GM12873 (cell line): ENCODE data around the gene EXOSC9.

Source experiments
- TF ChIP-seq, protein P1 (sequence below): IDR thresholded peaks from 2 replicates; pipeline ENCODE4 v1.5.1; 2012; ENCODE audit warnings: low read depth, mild to moderate bottlenecking, moderate library complexity, low read length, control low read depth; ENCODE audit not compliant: insufficient read depth; ENCODE audit errors: missing control alignments

Gene EXOSC9

GRCh38 chr4:121778991-121779628 lies 22.0 kb upstream of the EXOSC9 start:
- TF ChIP-seq, protein P1, sequence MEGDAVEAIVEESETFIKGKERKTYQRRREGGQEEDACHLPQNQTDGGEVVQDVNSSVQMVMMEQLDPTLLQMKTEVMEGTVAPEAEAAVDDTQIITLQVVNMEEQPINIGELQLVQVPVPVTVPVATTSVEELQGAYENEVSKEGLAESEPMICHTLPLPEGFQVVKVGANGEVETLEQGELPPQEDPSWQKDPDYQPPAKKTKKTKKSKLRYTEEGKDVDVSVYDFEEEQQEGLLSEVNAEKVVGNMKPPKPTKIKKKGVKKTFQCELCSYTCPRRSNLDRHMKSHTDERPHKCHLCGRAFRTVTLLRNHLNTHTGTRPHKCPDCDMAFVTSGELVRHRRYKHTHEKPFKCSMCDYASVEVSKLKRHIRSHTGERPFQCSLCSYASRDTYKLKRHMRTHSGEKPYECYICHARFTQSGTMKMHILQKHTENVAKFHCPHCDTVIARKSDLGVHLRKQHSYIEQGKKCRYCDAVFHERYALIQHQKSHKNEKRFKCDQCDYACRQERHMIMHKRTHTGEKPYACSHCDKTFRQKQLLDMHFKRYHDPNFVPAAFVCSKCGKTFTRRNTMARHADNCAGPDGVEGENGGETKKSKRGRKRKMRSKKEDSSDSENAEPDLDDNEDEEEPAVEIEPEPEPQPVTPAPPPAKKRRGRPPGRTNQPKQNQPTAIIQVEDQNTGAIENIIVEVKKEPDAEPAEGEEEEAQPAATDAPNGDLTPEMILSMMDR: no peak

- TF ChIP-seq, protein P1: no peak
Observed at GRCh38 chr4:121783210-121783609, 17.9 kb upstream of the EXOSC9 start.

DNA sequence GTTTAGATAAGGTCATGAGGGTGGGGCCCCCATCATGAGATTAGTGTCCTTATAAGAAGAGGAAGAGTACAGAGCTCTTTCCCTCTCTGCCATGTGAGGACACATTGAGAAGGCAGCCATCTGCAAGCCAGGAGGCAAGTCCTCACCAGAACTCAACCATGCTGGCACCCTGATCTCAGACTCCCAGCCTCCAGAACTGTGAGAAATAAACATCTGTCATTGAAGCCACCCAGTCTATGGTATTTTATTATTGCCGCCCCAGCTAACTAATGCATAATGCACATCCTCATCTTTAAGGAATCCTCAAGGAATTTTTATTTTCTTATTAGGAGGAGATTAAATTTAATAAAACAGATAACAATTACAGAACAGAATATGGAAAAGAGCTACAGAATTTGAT lies 16.7 kb upstream of the EXOSC9 start:
- TF ChIP-seq, protein P1: no peak

- TF ChIP-seq, protein P1: no peak
Observed at GRCh38 chr4:121784975-121785374, 16.1 kb upstream of the EXOSC9 start.

DNA sequence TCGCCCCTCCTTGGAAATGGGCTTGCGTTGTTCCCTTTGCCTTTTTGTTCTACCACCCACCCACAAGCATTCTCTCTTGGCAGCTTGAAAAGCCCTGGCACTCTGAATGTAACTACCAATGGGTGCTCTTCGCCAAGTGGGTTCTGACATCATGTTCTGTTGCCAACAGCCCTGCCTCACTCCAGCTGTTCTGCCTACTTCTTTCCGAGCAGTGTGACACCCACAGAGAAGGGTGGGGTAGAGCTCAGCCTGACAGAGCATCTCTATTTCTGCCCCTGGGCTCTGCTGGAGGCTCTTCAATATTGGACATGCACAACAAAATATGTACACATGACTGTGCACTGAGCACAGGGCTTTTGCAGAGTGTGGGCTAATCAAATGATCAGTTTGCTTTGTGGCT lies 15.6 kb upstream of the EXOSC9 start:
- TF ChIP-seq, protein P1: no peak

GRCh38 chr4:121786221-121786620 lies 14.9 kb upstream of the EXOSC9 start:
- TF ChIP-seq, protein P1: no peak

DNA sequence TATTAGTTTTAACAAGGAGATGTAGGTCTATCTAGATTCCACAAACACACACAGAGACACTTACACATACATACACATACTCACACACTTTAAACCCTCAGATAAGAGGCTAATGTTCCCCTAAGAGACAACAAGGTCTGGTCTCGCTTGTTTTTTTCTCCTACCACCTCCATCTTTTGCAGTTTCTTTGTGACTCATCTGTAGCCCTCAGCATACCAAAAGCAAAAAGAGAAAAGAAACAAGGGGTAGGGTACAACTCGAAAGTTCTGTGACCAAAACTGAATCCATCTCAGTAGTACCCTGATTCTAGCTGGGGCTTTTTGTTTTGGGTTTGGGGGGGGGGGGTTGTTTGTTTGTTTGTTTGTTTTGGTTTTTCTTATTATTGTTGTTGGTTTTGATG lies 12.2 kb upstream of the EXOSC9 start:
- TF ChIP-seq, protein P1: no peak
